ENCODE results near the gene ST3GAL3. TPM values are rescaled to one million over a fixed set of nuclear protein-coding genes. Genes with fewer than 3 reads are reported as not detected.
"Not testable (repeated sequence)": the region's sequence is repeated elsewhere in the genome, so short reads cannot be mapped to it uniquely, and the experiment has no call there.

The ST3GAL3 gene
- total and polyA plus RNA-seq, 3 donors from 2014 or later = 42.9 to 62.0 (median 50.7) TPM

DNA sequence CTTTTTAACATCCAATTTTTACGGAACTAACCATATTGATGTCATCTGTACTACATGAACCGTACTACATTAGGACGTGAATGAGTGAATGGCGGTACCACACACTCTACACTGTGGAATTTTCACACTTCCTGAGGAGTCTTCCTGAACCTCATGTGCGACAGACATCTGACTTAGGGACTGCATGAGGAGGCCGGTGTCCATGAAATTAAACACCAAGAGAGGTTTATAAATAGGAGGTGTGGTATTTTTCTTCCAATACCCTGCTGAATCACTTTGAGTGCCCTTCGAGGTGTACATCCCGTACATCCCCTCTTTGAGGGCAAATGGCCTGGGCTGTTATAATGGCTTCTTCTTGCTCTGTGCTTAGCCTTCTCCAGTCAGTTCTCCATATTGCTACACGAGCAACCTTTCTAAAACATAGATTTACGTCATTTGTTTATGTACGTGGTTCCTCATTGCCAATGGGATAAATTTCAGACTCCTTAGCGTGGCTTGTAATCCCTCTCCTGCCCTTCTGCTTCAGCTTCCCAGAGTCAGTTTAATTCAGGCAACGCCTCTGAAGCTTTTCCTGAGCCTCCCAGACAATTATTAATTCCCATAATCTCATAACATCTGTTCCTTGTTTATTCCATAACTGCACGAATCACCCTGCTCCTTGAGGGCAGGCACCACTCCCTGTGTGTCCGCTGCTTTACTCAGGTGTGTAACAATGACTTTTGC lies 9.4 kb downstream of the ST3GAL3 start:
- DNase-seq = no peak
- Histone ChIP-seq H3K4me1 (no peaks in the 10 kb centered on the region), H3K27me3 (no peaks in the 10 kb centered on the region), H3K27ac (no peak overlapping the region), H3K36me3 (ENCODE audit: low read depth, missing control alignments) (no peaks in the 10 kb centered on the region), H3K4me3 (no peak overlapping the region), H3K9me3 (no peaks in the 10 kb centered on the region)
- TF ChIP-seq CTCF (IDR thresholded peaks at IDR 0.05) (no peak), POLR2A (IDR thresholded peaks at IDR 0.05) (no peak)
- WGBS, 2 donors = 87% methylated on average over 15 of the region's 15 CpGs
- intact Hi-C loops (cut with DNase I; ENCODE audit: low total_unique reads) = no loop called here

- H3K27ac ChIP-seq = no peak overlapping the region
- intact Hi-C loops (cut with DNase I; ENCODE audit: low total_unique reads) = no loop called here
- TF ChIP-seq CTCF (IDR thresholded peaks at IDR 0.05) (no peak), POLR2A (IDR thresholded peaks at IDR 0.05) (no peak)
- no peaks in the 10 kb centered on the region for H3K27me3 ChIP-seq
- H3K4me3 ChIP-seq = no peak overlapping the region
- no peaks in the 10 kb centered on the region for H3K4me1 ChIP-seq
- no peaks in the 10 kb centered on the region for H3K9me3 ChIP-seq
- DNase-seq = no peak
- H3K36me3 ChIP-seq (ENCODE audit: low read depth, missing control alignments) = no peaks in the 10 kb centered on the region
- 85 to 87% methylated on average over 6 of the region's 6 CpGs for WGBS, 2 donors
Observed at GRCh38 chr1:43719063-43719462, 11.7 kb downstream of the ST3GAL3 start.

GRCh38 chr1:43719670-43720419 lies 12.5 kb downstream of the ST3GAL3 start:
- H3K36me3 ChIP-seq (ENCODE audit: low read depth, missing control alignments); H3K4me3 ChIP-seq; H3K9me3 ChIP-seq; DNase-seq; H3K4me1 ChIP-seq; intact Hi-C loops (cut with DNase I; ENCODE audit: low total_unique reads); H3K27me3 ChIP-seq; H3K27ac ChIP-seq: not testable (repeated sequence)
- 71 to 77% methylated on average over 10 of the region's 10 CpGs for WGBS, 2 donors

- WGBS, 2 donors = 95 to 98% methylated on average over 2 of the region's 2 CpGs
- Histone ChIP-seq H3K4me3 (no peak overlapping the region), H3K9me3 (no peaks in the 10 kb centered on the region), H3K27me3 (no peaks in the 10 kb centered on the region), H3K27ac (no peak overlapping the region), H3K4me1 (no peaks in the 10 kb centered on the region), H3K36me3 (ENCODE audit: low read depth, missing control alignments) (no peaks in the 10 kb centered on the region)
- no peak for DNase-seq
- intact Hi-C loops (cut with DNase I; ENCODE audit: low total_unique reads) = no loop called here
- TF ChIP-seq POLR2A (IDR thresholded peaks at IDR 0.05) (no peak), CTCF (IDR thresholded peaks at IDR 0.05) (no peak)
Observed at GRCh38 chr1:43722810-43723209, 15.5 kb downstream of the ST3GAL3 start.

- no peak overlapping the region for H3K4me3 ChIP-seq
- no peak for TF ChIP-seq POLR2A (IDR thresholded peaks at IDR 0.05)
- TF ChIP-seq CTCF (IDR thresholded peaks at IDR 0.05) = no peak
- no peak for DNase-seq
- no peaks in the 10 kb centered on the region for H3K27me3 ChIP-seq
- intact Hi-C loops (cut with DNase I; ENCODE audit: low total_unique reads) = no loop called here
- no peaks in the 10 kb centered on the region for H3K9me3 ChIP-seq
- WGBS, 2 donors = 95 to 97% methylated on average over 4 of the region's 4 CpGs
- no peaks in the 10 kb centered on the region for H3K4me1 ChIP-seq
- no peaks in the 10 kb centered on the region for H3K36me3 ChIP-seq (ENCODE audit: low read depth, missing control alignments)
- no peak overlapping the region for H3K27ac ChIP-seq
Observed at GRCh38 chr1:43729816-43730463, 22.6 kb downstream of the ST3GAL3 start.

All from testis (tissue), 3 donors.